Upper lobe of left lung (tissue), 4 donors: ENCODE data around the gene DHRS7B.

Source experiments
- CTCF ChIP-seq, 6 experiments: fragments of 450-650 bp in 4 of 6; fragments of 200-600 bp in 2 of 6; sonication (generic) in 2 of 6; IDR thresholded peaks; one replicate each; pipeline ENCODE4 v1.5.1; 2016 to 2019; ENCODE audit warnings: antibody characterized with exemption in 6 of 6
- EP300 ChIP-seq, 4 donors: sonication (generic); formaldehyde crosslinking; IDR thresholded peaks; one replicate each; pipeline ENCODE4 v1.5.1; 2017; ENCODE audit warnings: antibody characterized with exemption in 4 of 4, control low read depth in 2 of 4
- POLR2A ChIP-seq, 4 donors: fragments of 450-650 bp; IDR thresholded peaks; one replicate each; pipeline ENCODE4 v1.5.1; 2016 to 2017; ENCODE audit warnings: antibody characterized with exemption in 4 of 4, mild to moderate bottlenecking in 2 of 4

- TF ChIP-seq CTCF (IDR thresholded peaks at IDR 0.05) (no peak), EP300 (IDR thresholded peaks at IDR 0.05) (no peak), POLR2A (IDR thresholded peaks at IDR 0.05) (no peak)
These were observed 89.2 kb downstream of the DHRS7B start for GRCh38 chr17:21215935-21216334.
